ENCODE measurements around the gene ME1.

GRCh38 chr6:83252719-83253118 lies 178.1 kb downstream of the ME1 start:
- no peak for TF ChIP-seq BACH1 (tag; IDR thresholded peaks at IDR 0.05)
- no peak for TF ChIP-seq ZBTB43 (CRISPR knock-in tag; IDR thresholded peaks at IDR 0.05)
- TF ChIP-seq POLR2A (conservative IDR thresholded peaks at IDR 0.05) = no peak
- no peak for TF ChIP-seq ZBTB11 (CRISPR knock-in tag; IDR thresholded peaks at IDR 0.05)
- TF ChIP-seq ZNF407 (IDR thresholded peaks at IDR 0.05; ENCODE audit: low read depth) = no peak
- TF ChIP-seq CTCF (IDR thresholded peaks at IDR 0.05 in 2 of 3, conservative IDR thresholded peaks at IDR 0.05 in 1 of 3; ENCODE audit: insufficient read depth in 2 of 3, low read depth in 1 of 3, low read length in 3 of 3) = no peak
- TF ChIP-seq FOXM1 (IDR thresholded peaks at IDR 0.05; ENCODE audit: low read depth) = no peak
- TF ChIP-seq FOXM1 (CRISPR knock-in tag; IDR thresholded peaks at IDR 0.05; ENCODE audit: low read depth) = no peak
- TF ChIP-seq CSDE1 (IDR thresholded peaks at IDR 0.05) = no peak
- no peak for TF ChIP-seq ELF4 (CRISPR knock-in tag; IDR thresholded peaks at IDR 0.05)
- TF ChIP-seq MAX (CRISPR knock-in tag; IDR thresholded peaks at IDR 0.05) = no peak
- no peak for TF ChIP-seq NCOA1 (IDR thresholded peaks at IDR 0.05; ENCODE audit: low read depth)
- TF ChIP-seq BCLAF1 (IDR thresholded peaks at IDR 0.05; ENCODE audit: borderline replicate concordance in 1 of 2, control insufficient read depth in 1 of 2, low read depth in 2 of 2, low read length in 1 of 2) = no peak
- no peak for TF ChIP-seq KAT2B (IDR thresholded peaks at IDR 0.05; ENCODE audit: low read depth, low read length)
- TF ChIP-seq TCF7L2 (IDR thresholded peaks at IDR 0.05; ENCODE audit: low read depth, low read length) = no peak

Measured in K562 (cell line).